HEK293T (cell line): ENCODE measurements around the gene NCOA6.

Experiments
- ARNT ChIP-seq: fragments of 450-650 bp; IDR thresholded peaks from 2 replicates; pipeline ENCODE4 v1.6.1; 2017; ENCODE audit warnings: mild to moderate bottlenecking
- ELF4 ChIP-seq: fragments of 450-650 bp; IDR thresholded peaks from 2 replicates; pipeline ENCODE4 v1.6.1; 2017; ENCODE audit warnings: antibody characterized with exemption
- L3MBTL2 ChIP-seq: fragments of 450-650 bp; conservative IDR thresholded peaks from 2 replicates; pipeline ENCODE4 v1.6.1; 2016; ENCODE audit warnings: mild to moderate bottlenecking
- SP1 ChIP-seq: fragments of 450-650 bp; IDR thresholded peaks from 2 replicates; pipeline ENCODE4 v1.6.1; 2017

DNA sequence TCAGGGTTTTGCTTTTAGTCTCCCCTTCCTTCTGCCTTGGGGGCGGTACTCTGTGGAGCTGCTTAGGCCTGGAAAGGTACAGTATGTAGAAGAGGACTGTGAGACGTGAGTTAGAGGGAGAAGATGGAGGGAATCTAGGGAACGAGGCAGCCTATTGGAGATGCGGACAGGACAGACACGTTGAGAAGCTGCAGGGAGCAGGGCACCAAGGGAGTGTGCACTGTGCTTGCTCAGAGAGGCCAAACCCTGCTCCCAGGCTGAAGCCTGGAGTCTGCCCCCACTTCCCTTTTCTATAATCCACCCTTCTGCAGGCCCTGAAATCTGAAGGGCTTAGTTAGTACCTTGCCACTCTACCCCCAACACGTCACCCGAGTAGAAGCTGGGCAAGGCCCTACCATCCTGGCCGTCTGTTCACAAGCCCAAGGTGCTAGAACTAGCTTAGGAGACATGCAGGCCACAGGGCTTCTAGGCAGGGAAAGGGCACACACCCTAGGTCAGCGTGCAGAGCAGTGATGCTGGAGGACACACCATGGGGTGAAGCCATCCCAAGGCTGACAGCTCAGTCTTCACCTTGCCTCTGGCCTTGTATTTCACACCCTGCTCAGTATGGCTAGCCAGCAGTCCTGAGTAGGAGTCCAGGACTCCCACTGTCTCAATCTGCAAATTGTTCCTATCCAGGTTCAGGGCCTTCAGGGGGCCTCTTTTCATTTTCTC is 114.4 kb downstream of the NCOA6 start:
- no peak for TF ChIP-seq SP1
- TF ChIP-seq L3MBTL2: no peak
- no peak for TF ChIP-seq ARNT
- TF ChIP-seq ELF4: no peak
